ENCODE results near the gene TP53AIP1. TPM values are rescaled to one million over a fixed set of nuclear protein-coding genes. Genes with fewer than 3 reads are reported as not detected.

TP53AIP1 gene
- total RNA-seq, 1 donor = 0.27 TPM

- DNase-seq (ENCODE audit: low read depth in 2 of 3, low spot score in 2 of 3) = no peak
Measured at GRCh38 chr11:128892866-128893565, 49.7 kb downstream of the TP53AIP1 start.

GRCh38 chr11:128891913-128892398 is 50.7 kb downstream of the TP53AIP1 start:
- no peak for DNase-seq (ENCODE audit: low read depth in 2 of 3, low spot score in 2 of 3)

- peak in 1 of 3 donors; percentile 34 for DNase-seq (ENCODE audit: low read depth in 2 of 3, low spot score in 2 of 3)
Measured at GRCh38 chr11:128890543-128891368, 51.9 kb downstream of the TP53AIP1 start, which contains the start of gene KCNJ5. Gene KCNJ5 (plus strand): TSS chr11:128891356. CDS start chr11:128911274, 19,918 bp downstream.

GRCh38 chr11:128890216-128890542 is 52.5 kb downstream of the TP53AIP1 start:
- no peak for DNase-seq (ENCODE audit: low read depth in 2 of 3, low spot score in 2 of 3)

- DNase-seq (ENCODE audit: low read depth in 2 of 3, low spot score in 2 of 3) = no peak
Measured at GRCh38 chr11:128889657-128890213, 52.9 kb downstream of the TP53AIP1 start.

DNA sequence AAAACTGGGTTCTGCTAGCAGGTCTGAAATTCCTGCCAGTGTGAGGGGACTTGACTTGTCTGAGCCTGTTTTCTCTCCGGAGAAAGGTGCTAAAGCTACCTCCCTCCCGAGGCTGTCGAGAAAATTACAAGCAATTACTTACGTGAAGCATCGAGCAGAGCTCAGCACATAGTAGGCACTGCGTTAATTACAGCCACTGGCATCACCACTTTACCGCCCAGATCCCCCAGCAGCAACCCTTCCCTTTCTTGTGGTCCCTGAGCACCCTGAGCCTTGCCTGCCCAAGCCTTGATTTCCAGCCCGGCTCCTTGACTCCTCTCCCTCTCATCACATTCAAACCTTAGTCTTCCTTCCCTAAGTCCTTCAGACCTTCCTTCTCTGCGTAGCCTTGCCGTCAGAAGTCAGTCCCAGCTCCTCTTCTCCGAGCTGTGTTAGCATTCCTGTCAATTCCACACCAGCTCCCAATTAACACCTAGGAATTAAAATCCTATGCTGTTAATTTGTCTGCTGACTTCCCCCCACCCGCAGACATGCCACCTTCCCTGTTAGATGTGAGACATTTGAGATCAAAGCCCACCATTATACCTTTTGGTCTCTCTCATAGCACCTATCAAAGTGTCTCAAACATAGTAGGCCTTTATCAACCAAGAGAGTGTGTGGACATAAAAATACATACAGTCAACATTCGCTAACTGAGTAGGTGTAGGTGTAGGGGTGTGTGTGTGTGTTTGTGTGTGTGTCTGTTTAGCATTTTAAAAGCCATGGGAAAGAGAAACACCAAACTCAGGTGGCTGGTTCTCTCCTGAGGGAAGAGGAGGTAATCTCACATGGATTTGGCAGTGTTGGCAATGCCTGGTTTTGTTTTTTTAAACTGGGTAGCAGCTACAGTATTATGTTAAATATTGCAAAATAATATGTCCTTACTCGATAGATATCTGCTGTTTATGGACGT is 54.4 kb downstream of the TP53AIP1 start:
- DNase-seq (ENCODE audit: low read depth in 2 of 3, low spot score in 2 of 3) = no peak

- peak in 2 of 3 donors; percentile 65 to 72 for DNase-seq (ENCODE audit: low read depth in 2 of 3, low spot score in 2 of 3)
Measured at GRCh38 chr11:128886406-128887124, 56.1 kb downstream of the TP53AIP1 start.

Other genes with a start within 250 kb of the TP53AIP1 start
- gene FLI1, start 248.8 kb downstream of the TP53AIP1 start, total RNA-seq = 254 TPM
- gene KCNJ1, start 75.6 kb downstream of the TP53AIP1 start, total RNA-seq = under 0.01 TPM
- gene KCNJ5, start 51.5 kb downstream of the TP53AIP1 start, total RNA-seq = 0.27 TPM
- gene ARHGAP32, start 249.5 kb upstream of the TP53AIP1 start, total RNA-seq = 12.7 TPM